Hepatocyte (in vitro differentiated cells): ENCODE data around the gene OXSR1.

ENCODE experiments used
- EZH2 ChIP-seq: fragments of 200-600 bp; sonication (generic); IDR thresholded peaks from 2 replicates; pipeline ENCODE4 v1.6.1; 2016; ENCODE audit warnings: antibody characterized with exemption, mild to moderate bottlenecking, borderline replicate concordance
- TF ChIP-seq, protein P1 (sequence below): fragments of 200-600 bp; sonication (generic); IDR thresholded peaks from 2 replicates; pipeline ENCODE4 v1.5.1; 2016; ENCODE audit warnings: antibody characterized with exemption, mild to moderate bottlenecking; ENCODE audit not compliant: poor library complexity

DNA sequence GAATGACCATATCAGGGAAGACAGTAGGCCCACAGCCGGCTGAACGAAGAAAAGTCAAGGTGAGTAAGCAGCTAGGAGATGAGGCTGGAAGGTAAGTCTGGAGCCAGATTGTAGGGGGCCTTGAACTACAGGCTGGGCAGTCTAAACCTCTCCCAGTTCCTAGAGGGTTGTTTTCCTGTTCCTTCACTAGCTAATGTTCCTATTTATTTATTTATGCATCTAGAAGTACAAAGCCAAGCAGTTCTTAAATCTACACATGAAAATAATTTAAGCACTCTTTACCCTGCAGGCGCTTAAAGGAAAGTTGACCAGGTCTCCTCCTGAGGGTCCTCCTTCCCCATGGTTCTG lies 32.2 kb upstream of the OXSR1 start:
- TF ChIP-seq, protein P1, sequence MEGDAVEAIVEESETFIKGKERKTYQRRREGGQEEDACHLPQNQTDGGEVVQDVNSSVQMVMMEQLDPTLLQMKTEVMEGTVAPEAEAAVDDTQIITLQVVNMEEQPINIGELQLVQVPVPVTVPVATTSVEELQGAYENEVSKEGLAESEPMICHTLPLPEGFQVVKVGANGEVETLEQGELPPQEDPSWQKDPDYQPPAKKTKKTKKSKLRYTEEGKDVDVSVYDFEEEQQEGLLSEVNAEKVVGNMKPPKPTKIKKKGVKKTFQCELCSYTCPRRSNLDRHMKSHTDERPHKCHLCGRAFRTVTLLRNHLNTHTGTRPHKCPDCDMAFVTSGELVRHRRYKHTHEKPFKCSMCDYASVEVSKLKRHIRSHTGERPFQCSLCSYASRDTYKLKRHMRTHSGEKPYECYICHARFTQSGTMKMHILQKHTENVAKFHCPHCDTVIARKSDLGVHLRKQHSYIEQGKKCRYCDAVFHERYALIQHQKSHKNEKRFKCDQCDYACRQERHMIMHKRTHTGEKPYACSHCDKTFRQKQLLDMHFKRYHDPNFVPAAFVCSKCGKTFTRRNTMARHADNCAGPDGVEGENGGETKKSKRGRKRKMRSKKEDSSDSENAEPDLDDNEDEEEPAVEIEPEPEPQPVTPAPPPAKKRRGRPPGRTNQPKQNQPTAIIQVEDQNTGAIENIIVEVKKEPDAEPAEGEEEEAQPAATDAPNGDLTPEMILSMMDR: no peak
- no peak for TF ChIP-seq EZH2
